HCT116 (cell line): ENCODE results near the gene REN. TPM values are rescaled to one million over a fixed set of nuclear protein-coding genes. Genes with fewer than 3 reads are reported as not detected.

Experiments used
- ATAC-seq: fragments of 200-7000 bp; cut with Tn5 transposase; 2 replicates; pipeline ENCODE4 v1.9.1; 2020; ENCODE audit warnings: mild to moderate bottlenecking, moderate library complexity
- BruUV-seq: library from RNA; stranded (reverse); fragments of 400-500 nt; replicated peaks from 2 replicates; lab custom pipeline; 2021; lab: Mats Ljungman, UMichigan
- CTCF ChIA-PET: fragments of 300-600 bp; sonication (Branson Sonifier 250); formaldehyde crosslinking; loops from one replicate; lab custom pipeline; 2021; ENCODE audit warnings: antibody characterized with exemption; lab: Charles Lee
- POLR2A ChIA-PET: fragments of 300-600, 350-600 bp; sonication (Branson Sonifier 250); formaldehyde crosslinking; loops from one replicate; lab custom pipeline; 2021; ENCODE audit warnings: antibody characterized with exemption; lab: Charles Lee
- RAD21 ChIA-PET, 2 experiments: fragments of 300-600 bp; sonication (Branson Sonifier 250); formaldehyde crosslinking; loops; one replicate each; lab custom pipeline; 2023; ENCODE audit warnings: low total read pairs in 2 of 2; ENCODE audit not compliant: uncharacterized antibody in 2 of 2, unreplicated experiment in 2 of 2, low non-redundant PET in 1 of 2; lab: Charles Lee
- DNase-seq: peaks from one replicate; pipeline ENCODE4 v3.0.0-alpha.2; 2010; ENCODE audit warnings: low read depth, low spot score
- H2AFZ ChIP-seq: fragments of 200-600 bp; shearing (Covaris generic), sonication (generic); 2 replicates; pipeline ENCODE4 v1.6.1; 2017; ENCODE audit warnings: low read depth, mixed run types, mixed read lengths, antibody characterized with exemption, low read length; ENCODE audit not compliant: poor library complexity, severe bottlenecking
- H3K27ac ChIP-seq: 2 replicates; pipeline ENCODE4 v1.5.1; 2012; ENCODE audit warnings: low read depth, low read length
- H3K27me3 ChIP-seq: fragments of 200-600 bp; sonication (generic); 2 replicates; pipeline ENCODE4 v1.6.1; 2016; ENCODE audit warnings: mixed run types, low read length, mixed read lengths; ENCODE audit not compliant: insufficient read depth
- H3K36me3 ChIP-seq, 2 experiments: fragments of 200-500 bp in 1 of 2; fragments of 200-600 bp in 1 of 2; sonication (Bioruptor generic) in 1 of 2; sonication (generic) in 1 of 2; 2 replicates each; pipeline versions ENCODE4 v1.5.1 to v1.6.1; 2014 to 2016; ENCODE audit warnings: low read length in 2 of 2, inconsistent platforms in 1 of 2, mixed read lengths in 1 of 2, mixed run types in 1 of 2; ENCODE audit not compliant: insufficient read depth in 2 of 2, control insufficient read depth in 1 of 2
- H3K4me1 ChIP-seq, 2 experiments: fragments of 200-600 bp in 1 of 2; sonication (generic) in 1 of 2; 2 replicates each; pipeline versions ENCODE4 v1.5.1 to v1.6.1; 2012 to 2017; ENCODE audit warnings: low read length in 2 of 2, inconsistent platforms in 1 of 2, mild to moderate bottlenecking in 1 of 2, mixed read lengths in 1 of 2, mixed run types in 1 of 2, moderate library complexity in 1 of 2; ENCODE audit not compliant: insufficient read depth in 2 of 2, control insufficient read depth in 1 of 2
- H3K4me2 ChIP-seq: fragments of 200-600 bp; sonication (generic); 2 replicates; pipeline ENCODE4 v1.6.1; 2017; ENCODE audit warnings: mixed run types, low read length, mixed read lengths
- H3K4me3 ChIP-seq, 2 experiments: fragments of 200-600 bp in 1 of 2; sonication (generic) in 1 of 2; replicated peaks in 1 of 2; 2 replicates each; pipeline ENCODE4 v1.5.1; 2011 to 2016; ENCODE audit warnings: low read length in 2 of 2, control low read depth in 1 of 2, low read depth in 1 of 2, mild to moderate bottlenecking in 1 of 2, mixed read lengths in 1 of 2, mixed run types in 1 of 2
- H3K79me2 ChIP-seq: fragments of 200-600 bp; sonication (generic); 2 replicates; pipeline ENCODE4 v1.6.1; 2017; ENCODE audit warnings: mild to moderate bottlenecking, mixed run types, low read length, moderate library complexity, mixed read lengths; ENCODE audit not compliant: insufficient read depth
- H3K9ac ChIP-seq: fragments of 200-600 bp; sonication (generic); 2 replicates; pipeline ENCODE4 v1.6.1; 2016; ENCODE audit warnings: low read length, mixed read lengths
- H3K9me2 ChIP-seq: fragments of 200-600 bp; sonication (generic), shearing (Covaris generic); 2 replicates; pipeline ENCODE4 v1.6.1; 2017; ENCODE audit warnings: mixed run types, mild to moderate bottlenecking, moderate library complexity; ENCODE audit not compliant: insufficient read depth
- H3K9me3 ChIP-seq, 2 experiments: fragments of 200-500 bp in 1 of 2; fragments of 200-600 bp in 1 of 2; sonication (Bioruptor generic) in 1 of 2; sonication (generic) in 1 of 2; 2 replicates each; pipeline ENCODE4 v1.6.1; 2014 to 2017; ENCODE audit warnings: low read length in 2 of 2, mixed read lengths in 2 of 2, inconsistent platforms in 1 of 2, low read depth in 1 of 2, mild to moderate bottlenecking in 1 of 2, mixed run types in 1 of 2, moderate library complexity in 1 of 2; ENCODE audit not compliant: control insufficient read depth in 1 of 2, insufficient read depth in 1 of 2
- H4K20me1 ChIP-seq: fragments of 200-600 bp; sonication (generic), shearing (Covaris generic); 2 replicates; pipeline ENCODE4 v1.6.1; 2017; ENCODE audit warnings: mixed run types, mild to moderate bottlenecking, moderate library complexity; ENCODE audit not compliant: insufficient read depth
- CBX3 ChIP-seq: IDR thresholded peaks from 2 replicates; pipeline ENCODE4 v1.6.1; 2012; ENCODE audit warnings: low read depth
- ELF1 ChIP-seq: IDR thresholded peaks from 2 replicates; pipeline ENCODE4 v1.6.1; 2012; ENCODE audit warnings: low read depth, borderline replicate concordance
- EZH2 ChIP-seq: fragments of 200-600 bp; sonication (generic); IDR thresholded peaks from 2 replicates; pipeline ENCODE4 v1.6.1; 2017; ENCODE audit warnings: antibody characterized with exemption, mixed run types
- JUND ChIP-seq: IDR thresholded peaks from 2 replicates; pipeline ENCODE4 v1.6.1; 2012
- RAD21 ChIP-seq: IDR thresholded peaks from 2 replicates; pipeline ENCODE4 v1.6.1; 2012; ENCODE audit warnings: low read depth, mild to moderate bottlenecking
- SIN3A ChIP-seq: IDR thresholded peaks from 2 replicates; pipeline ENCODE4 v1.6.1; 2012; ENCODE audit warnings: low read depth
- SP1 ChIP-seq: IDR thresholded peaks from 2 replicates; pipeline ENCODE4 v1.6.1; 2012; ENCODE audit warnings: low read depth
- TCF7L2 ChIP-seq: IDR thresholded peaks from 2 replicates; pipeline ENCODE4 v1.7.0; 2011; ENCODE audit warnings: borderline replicate concordance, inconsistent platforms; ENCODE audit not compliant: insufficient read depth, insufficient read length; ENCODE audit errors: extremely low read depth
- ZFX ChIP-seq: fragments of 450-650 bp; IDR thresholded peaks from 2 replicates; pipeline ENCODE4 v1.6.1; 2017
- ZNF274 ChIP-seq: fragments of 200-500 bp; sonication (Bioruptor generic); IDR thresholded peaks from 2 replicates; pipeline ENCODE4 v1.6.1; 2014; ENCODE audit warnings: mild to moderate bottlenecking, low read depth, low read length, inconsistent platforms
- intact Hi-C: fragments of 100-400 bp; cut with micrococcal nuclease; formaldehyde crosslinking; loops from 2 replicates; pipeline ENCODE4 v1.10.0; 2022
- total RNA-seq: library from RNA; stranded (reverse); gene quantifications from one replicate; pipeline ENCODE4 v1.2.1, GENCODE V29; 2021; ENCODE audit not compliant: unreplicated experiment
- TF ChIP-seq, protein P1 (sequence below): IDR thresholded peaks from 2 replicates; pipeline ENCODE4 v1.6.1; 2011; ENCODE audit warnings: mild to moderate bottlenecking, low read length, moderate library complexity; ENCODE audit not compliant: insufficient replicate concordance; ENCODE audit errors: extremely low read depth
- TF ChIP-seq, protein P2 (sequence below): IDR thresholded peaks from 2 replicates; pipeline ENCODE4 v1.6.1; 2012
- TF ChIP-seq, protein P3 (sequence below): IDR thresholded peaks from 2 replicates; pipeline ENCODE4 v1.6.1; 2012
- TF ChIP-seq, protein P4 (sequence below), 3 experiments: fragments of 200-600 bp in 1 of 3; sonication (generic) in 1 of 3; IDR thresholded peaks in 2 of 3; conservative IDR thresholded peaks in 1 of 3; 2 replicates each; pipeline ENCODE4 v1.5.1; 2012 to 2017; ENCODE audit warnings: low read depth in 2 of 3, low read length in 2 of 3, antibody characterized with exemption in 1 of 3, borderline replicate concordance in 1 of 3, control low read depth in 1 of 3, mild to moderate bottlenecking in 1 of 3, mixed read lengths in 1 of 3, mixed run types in 1 of 3, moderate library complexity in 1 of 3; ENCODE audit not compliant: insufficient read depth in 1 of 3

REN gene
- total RNA-seq, 1 experiment from 2014 or later, result 0.47 TPM

DNA sequence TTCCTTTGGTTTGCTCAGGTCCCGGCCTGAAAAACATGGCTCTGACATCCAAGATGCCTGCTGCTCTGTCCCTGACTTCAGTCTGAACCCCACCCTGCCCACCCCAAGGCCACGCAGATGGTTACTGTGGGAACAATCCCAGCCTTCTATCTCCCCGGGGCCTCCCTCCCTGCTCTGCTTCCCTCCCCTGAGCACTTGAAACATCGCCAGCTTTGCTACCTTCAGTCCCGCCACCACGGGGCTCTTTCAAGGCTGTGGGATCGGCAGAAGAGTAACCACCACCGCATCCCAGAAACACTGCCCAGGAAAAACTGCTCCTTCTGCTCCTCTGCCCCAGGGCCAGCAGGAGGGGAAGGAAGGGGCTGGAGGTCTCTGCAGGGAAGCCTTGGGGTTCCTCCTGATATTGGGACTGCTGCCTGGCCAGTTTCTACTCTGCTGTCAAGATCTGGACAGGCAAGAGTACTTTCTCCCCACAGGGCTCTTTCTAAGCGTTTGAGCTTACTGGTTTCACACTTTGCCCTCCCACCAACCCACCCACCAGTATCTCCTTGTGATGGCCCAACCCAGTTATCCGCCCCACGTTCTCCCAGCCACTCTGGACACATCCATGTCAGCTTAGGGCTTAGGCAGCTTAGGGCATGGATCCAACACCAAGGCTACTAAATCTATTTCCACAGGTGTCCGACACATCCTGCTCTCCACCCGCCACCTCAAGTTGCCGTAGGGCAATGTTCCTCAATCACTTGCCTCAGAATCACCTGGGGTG lies 22.7 kb downstream of the REN start:
- no TSS peak for BruUV-seq
- Histone ChIP-seq H3K4me1 (no peaks in the 10 kb centered on the region), H3K4me3 (no peak overlapping the region), H3K27me3 (no peaks in the 10 kb centered on the region), H3K9me3 (no peaks in the 10 kb centered on the region), H3K4me2 (no peak overlapping the region), H4K20me1 (no peaks in the 10 kb centered on the region), H2AFZ (no peak overlapping the region), H3K36me3 (peaks cover 0 to 7% of the 10 kb centered on the region in 2 experiments; a peak in 1 of 4 replicates), H3K9ac (no peak overlapping the region), H3K9me2 (no peaks in the 10 kb centered on the region), H3K27ac (no peak overlapping the region), H3K79me2 (no peaks in the 10 kb centered on the region)
- TF ChIP-seq, protein P1, sequence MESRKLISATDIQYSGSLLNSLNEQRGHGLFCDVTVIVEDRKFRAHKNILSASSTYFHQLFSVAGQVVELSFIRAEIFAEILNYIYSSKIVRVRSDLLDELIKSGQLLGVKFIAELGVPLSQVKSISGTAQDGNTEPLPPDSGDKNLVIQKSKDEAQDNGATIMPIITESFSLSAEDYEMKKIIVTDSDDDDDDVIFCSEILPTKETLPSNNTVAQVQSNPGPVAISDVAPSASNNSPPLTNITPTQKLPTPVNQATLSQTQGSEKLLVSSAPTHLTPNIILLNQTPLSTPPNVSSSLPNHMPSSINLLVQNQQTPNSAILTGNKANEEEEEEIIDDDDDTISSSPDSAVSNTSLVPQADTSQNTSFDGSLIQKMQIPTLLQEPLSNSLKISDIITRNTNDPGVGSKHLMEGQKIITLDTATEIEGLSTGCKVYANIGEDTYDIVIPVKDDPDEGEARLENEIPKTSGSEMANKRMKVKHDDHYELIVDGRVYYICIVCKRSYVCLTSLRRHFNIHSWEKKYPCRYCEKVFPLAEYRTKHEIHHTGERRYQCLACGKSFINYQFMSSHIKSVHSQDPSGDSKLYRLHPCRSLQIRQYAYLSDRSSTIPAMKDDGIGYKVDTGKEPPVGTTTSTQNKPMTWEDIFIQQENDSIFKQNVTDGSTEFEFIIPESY, result no peak
- no peak for TF ChIP-seq EZH2
- TF ChIP-seq, protein P2, sequence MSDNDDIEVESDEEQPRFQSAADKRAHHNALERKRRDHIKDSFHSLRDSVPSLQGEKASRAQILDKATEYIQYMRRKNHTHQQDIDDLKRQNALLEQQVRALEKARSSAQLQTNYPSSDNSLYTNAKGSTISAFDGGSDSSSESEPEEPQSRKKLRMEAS, result no peak
- no peak for TF ChIP-seq ZNF274
- TF ChIP-seq, protein P3, sequence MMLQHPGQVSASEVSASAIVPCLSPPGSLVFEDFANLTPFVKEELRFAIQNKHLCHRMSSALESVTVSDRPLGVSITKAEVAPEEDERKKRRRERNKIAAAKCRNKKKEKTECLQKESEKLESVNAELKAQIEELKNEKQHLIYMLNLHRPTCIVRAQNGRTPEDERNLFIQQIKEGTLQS, result no peak
- TF ChIP-seq SIN3A, result no peak
- TF ChIP-seq SP1, result no peak
- no peak for TF ChIP-seq ELF1
- TF ChIP-seq TCF7L2, result no peak
- TF ChIP-seq JUND, result no peak
- TF ChIP-seq, protein P4, sequence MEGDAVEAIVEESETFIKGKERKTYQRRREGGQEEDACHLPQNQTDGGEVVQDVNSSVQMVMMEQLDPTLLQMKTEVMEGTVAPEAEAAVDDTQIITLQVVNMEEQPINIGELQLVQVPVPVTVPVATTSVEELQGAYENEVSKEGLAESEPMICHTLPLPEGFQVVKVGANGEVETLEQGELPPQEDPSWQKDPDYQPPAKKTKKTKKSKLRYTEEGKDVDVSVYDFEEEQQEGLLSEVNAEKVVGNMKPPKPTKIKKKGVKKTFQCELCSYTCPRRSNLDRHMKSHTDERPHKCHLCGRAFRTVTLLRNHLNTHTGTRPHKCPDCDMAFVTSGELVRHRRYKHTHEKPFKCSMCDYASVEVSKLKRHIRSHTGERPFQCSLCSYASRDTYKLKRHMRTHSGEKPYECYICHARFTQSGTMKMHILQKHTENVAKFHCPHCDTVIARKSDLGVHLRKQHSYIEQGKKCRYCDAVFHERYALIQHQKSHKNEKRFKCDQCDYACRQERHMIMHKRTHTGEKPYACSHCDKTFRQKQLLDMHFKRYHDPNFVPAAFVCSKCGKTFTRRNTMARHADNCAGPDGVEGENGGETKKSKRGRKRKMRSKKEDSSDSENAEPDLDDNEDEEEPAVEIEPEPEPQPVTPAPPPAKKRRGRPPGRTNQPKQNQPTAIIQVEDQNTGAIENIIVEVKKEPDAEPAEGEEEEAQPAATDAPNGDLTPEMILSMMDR (IDR thresholded peaks at IDR 0.05 in 2 of 3, conservative IDR thresholded peaks at IDR 0.05 in 1 of 3; ENCODE audit: borderline replicate concordance in 1 of 3, insufficient read depth in 1 of 3, low read depth in 2 of 3, low read length in 2 of 3), result no peak
- TF ChIP-seq RAD21, result no peak
- TF ChIP-seq ZFX, result no peak
- no peak for TF ChIP-seq CBX3
- intact Hi-C loops, result no loop called here
- DNase-seq (no peak), ATAC-seq (no peak)
- RAD21 ChIA-PET, result no interaction called here
- POLR2A ChIA-PET, result no interaction called here
- CTCF ChIA-PET, result interaction anchor here (2.5 kb wide), 1 partner anchor 16 kb away, joined by 8 read pairs; no protein-coding TSS in a partner anchor
